ENCODE measurements around the gene EPHB6.

The EPHB6 gene

DNA sequence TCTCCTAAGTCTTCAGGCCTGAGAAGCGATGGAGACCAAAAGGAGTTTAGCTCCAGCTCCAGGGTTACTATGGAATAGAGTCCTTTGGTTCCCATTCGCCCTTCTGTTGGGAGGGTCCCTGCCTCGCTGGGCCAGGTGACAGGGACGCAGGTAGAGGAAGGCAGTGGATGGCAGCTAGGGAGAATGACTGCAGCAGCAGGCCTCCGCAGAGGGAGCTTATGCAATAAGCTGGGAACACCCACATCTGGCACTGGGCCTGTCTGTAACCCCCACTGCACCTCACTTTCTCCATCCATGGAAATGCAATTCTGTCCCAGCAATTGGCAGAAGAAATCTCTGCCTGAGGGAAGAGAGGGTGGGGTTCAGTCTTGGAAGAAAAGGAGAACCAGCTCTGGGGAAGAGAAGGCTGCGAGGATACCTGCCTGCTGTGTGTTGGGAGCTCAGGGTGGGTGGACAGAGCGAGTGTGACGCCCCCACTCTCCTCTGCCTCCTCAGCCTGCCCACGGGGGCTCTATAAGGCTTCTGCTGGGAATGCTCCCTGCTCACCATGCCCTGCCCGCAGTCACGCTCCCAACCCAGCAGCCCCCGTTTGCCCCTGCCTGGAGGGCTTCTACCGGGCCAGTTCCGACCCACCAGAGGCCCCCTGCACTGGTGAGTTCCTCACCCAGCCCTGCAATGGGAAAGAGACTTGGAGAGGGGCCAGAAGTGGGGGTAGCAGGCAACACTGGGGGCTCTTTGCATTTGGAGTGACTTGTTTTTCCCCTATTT lies 10.3 kb downstream of the EPHB6 start:
- DNase-seq: peak in 1 of 2 donors; percentile 22

GRCh38 chr7:142865766-142866165 lies 10.9 kb downstream of the EPHB6 start:
- peak in 1 of 2 donors; percentile 19 for DNase-seq

- DNase-seq: no peak
Observed at GRCh38 chr7:142866361-142867096, 11.7 kb downstream of the EPHB6 start.

- DNase-seq: no peak
Observed at GRCh38 chr7:142867097-142867378, 12.2 kb downstream of the EPHB6 start.

- DNase-seq: no peak
Observed at GRCh38 chr7:142867398-142868187, 12.7 kb downstream of the EPHB6 start.

DNA sequence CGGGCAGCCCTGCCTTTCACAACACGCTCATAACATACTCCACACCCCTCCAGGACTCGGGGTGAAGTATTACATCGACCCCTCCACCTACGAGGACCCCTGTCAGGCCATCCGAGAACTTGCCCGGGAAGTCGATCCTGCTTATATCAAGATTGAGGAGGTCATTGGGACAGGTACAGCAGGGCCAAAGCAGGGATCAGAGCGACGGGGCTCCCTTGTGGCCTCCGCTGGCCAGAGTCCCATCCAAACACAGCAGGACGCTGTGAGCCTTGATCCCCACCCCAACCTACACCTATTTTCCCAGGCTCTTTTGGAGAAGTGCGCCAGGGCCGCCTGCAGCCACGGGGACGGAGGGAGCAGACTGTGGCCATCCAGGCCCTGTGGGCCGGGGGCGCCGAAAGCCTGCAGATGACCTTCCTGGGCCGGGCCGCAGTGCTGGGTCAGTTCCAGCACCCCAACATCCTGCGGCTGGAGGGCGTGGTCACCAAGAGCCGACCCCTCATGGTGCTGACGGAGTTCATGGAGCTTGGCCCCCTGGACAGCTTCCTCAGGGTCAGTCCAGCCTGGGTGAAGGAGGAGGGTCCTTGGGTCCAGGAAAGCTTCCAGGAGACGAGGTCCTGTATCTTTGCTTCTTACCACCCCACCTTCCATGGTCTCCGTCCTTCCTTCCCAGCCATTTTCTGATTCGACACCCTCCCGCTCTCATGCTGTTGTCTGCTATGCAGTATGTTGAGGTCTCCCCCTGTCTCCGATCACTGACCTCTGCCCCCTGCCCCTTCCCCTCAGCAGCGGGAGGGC lies 13.5 kb downstream of the EPHB6 start:
- no peak for DNase-seq

- no peak for DNase-seq
Observed at GRCh38 chr7:142868986-142869415, 14.1 kb downstream of the EPHB6 start.

DNA sequence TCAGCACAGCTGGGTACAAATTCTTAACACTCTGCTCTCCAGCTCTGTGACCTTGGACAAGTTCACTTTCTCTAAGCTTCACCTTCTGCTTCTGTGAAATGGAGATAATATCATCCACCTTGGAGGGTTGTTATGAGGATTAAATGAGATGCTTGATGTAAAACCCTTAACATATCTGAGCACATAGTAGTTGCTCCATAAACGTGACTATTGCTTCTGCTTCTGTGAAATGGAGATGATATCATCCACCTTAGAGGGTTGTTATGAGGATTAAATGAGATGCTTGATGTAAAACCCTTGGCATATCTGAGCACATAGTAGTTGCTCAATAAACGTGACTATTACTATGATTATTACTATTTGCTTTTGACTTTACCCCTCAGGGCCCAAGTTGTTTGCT lies 14.6 kb downstream of the EPHB6 start:
- DNase-seq: no peak

DNA sequence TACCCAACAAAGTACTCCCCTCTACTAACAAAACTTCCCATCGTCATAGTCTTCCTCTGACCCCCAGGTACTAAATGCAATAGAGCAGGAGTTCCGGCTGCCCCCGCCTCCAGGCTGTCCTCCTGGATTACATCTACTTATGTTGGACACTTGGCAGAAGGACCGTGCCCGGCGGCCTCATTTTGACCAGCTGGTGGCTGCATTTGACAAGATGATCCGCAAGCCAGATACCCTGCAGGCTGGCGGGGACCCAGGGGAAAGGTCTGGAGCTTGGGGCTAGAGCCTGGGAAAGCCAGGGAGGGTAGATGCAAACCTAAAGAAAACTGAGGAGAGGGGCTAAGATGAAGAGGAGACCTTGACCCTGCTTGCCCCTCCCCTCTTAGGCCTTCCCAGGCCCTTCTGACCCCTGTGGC lies 15.3 kb downstream of the EPHB6 start:
- DNase-seq: no peak

GRCh38 chr7:142870566-142871259 lies 15.8 kb downstream of the EPHB6 start:
- no peak for DNase-seq

GRCh38 chr7:142871260-142872105 lies 16.6 kb downstream of the EPHB6 start:
- no peak for DNase-seq

GRCh38 chr7:142872106-142872675 lies 17.3 kb downstream of the EPHB6 start:
- no peak for DNase-seq

GRCh38 chr7:142873281-142873784 lies 18.5 kb downstream of the EPHB6 start:
- DNase-seq: peak in 1 of 2 donors; percentile 28

GRCh38 chr7:142873871-142874270 lies 19.0 kb downstream of the EPHB6 start:
- no peak for DNase-seq

GRCh38 chr7:142874409-142874808 lies 19.5 kb downstream of the EPHB6 start:
- DNase-seq: no peak

DNA sequence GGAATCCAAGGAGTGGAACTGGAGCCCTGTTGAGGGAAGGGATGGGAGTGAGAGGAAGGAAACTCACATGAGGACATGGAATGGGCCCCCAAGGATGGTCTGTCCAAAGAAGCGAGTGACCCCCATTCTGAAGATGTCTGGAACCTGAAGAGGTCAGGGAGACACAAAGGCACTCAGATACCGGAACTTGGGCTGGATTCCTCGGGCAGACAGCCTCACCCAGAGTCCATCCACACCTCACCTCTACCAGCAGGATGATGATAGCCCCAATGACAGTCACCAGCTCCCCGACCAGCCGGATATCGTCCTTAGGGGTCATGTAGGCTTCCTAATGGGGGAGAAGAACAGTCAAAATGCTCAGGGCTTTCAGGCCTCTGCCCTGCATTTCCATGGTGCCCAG lies 20.0 kb downstream of the EPHB6 start:
- DNase-seq: no peak

GRCh38 chr7:142875456-142875855 lies 20.6 kb downstream of the EPHB6 start:
- DNase-seq: no peak

- no peak for DNase-seq
Observed at GRCh38 chr7:142876236-142876960, 21.5 kb downstream of the EPHB6 start.
